Type B pancreatic cell (in vitro differentiated cells): ENCODE measurements around the gene CAPN10. TPM values are rescaled to one million over a fixed set of nuclear protein-coding genes. Genes with fewer than 3 reads are reported as not detected.
A peak's percentile ranks its signal among the peaks of the same experiment; 100 is the strongest.

Experiments used
- DNase-seq: peaks from one replicate; pipeline ENCODE4 v3.0.0; 2021; ENCODE audit warnings: mixed read lengths; ENCODE audit not compliant: unreplicated experiment; ENCODE audit errors: extremely low spot score
- H3K27ac Mint-ChIP-seq: 2 replicates; pipeline ENCODE4 v1.8.0; 2021; ENCODE audit warnings: mild to moderate bottlenecking, mixed read lengths
- H3K27me3 Mint-ChIP-seq: 2 replicates; pipeline ENCODE4 v1.8.0; 2021; ENCODE audit warnings: mixed read lengths
- H3K36me3 Mint-ChIP-seq: 2 replicates; pipeline ENCODE4 v1.8.0; 2021; ENCODE audit warnings: mixed read lengths
- H3K4me1 Mint-ChIP-seq: one replicate; pipeline ENCODE4 v1.8.0; 2021; ENCODE audit warnings: mixed read lengths; ENCODE audit not compliant: unreplicated experiment
- H3K4me3 Mint-ChIP-seq: 2 replicates; pipeline ENCODE4 v1.8.0; 2021; ENCODE audit warnings: mild to moderate bottlenecking, mixed read lengths
- H3K9me3 Mint-ChIP-seq: 2 replicates; pipeline ENCODE4 v1.8.0; 2021; ENCODE audit warnings: mixed read lengths
- CTCF ChIP-seq: fragments of 200-600 bp; sonication (generic); conservative IDR thresholded peaks from 2 replicates; pipeline ENCODE4 v1.5.0; 2021; ENCODE audit warnings: antibody characterized with exemption, mild to moderate bottlenecking
- total RNA-seq: library from RNA; stranded (reverse); gene quantifications from 2 replicates; pipeline ENCODE4 v1.2.1, GENCODE V29; 2021; ENCODE audit warnings: low replicate concordance

CAPN10 gene
- total RNA-seq, 1 donor from 2014 or later: 55.2 TPM

- TF ChIP-seq CTCF: no peak
- DNase-seq: no peak
- Mint-ChIP-seq H3K36me3 (peaks cover 22% of the 10 kb centered on the region), H3K9me3 (no peaks in the 10 kb centered on the region), H3K4me1 (peaks cover 19% of the 10 kb centered on the region), H3K4me3 (no peak overlapping the region), H3K27ac (peak overlapping the region; percentile 63), H3K27me3 (no peaks in the 10 kb centered on the region)
These were observed 7.3 kb upstream of the CAPN10 start for GRCh38 chr2:240579071-240579762.

- H3K36me3 Mint-ChIP-seq: peaks cover 22% of the 10 kb centered on the region
These were observed 6.5 kb upstream of the CAPN10 start for GRCh38 chr2:240579771-240580614.

GRCh38 chr2:240581811-240582210 is 4.7 kb upstream of the CAPN10 start:
- Mint-ChIP-seq H3K27me3 (no peaks in the 10 kb centered on the region), H3K36me3 (peaks cover 22% of the 10 kb centered on the region), H3K27ac (no peak overlapping the region), H3K9me3 (no peaks in the 10 kb centered on the region), H3K4me3 (no peak overlapping the region), H3K4me1 (peaks cover 25% of the 10 kb centered on the region)
- TF ChIP-seq CTCF: no peak
- DNase-seq: no peak

More at GRCh38 chr2:240579771-240580614, 6.5 kb upstream of the CAPN10 start:
- DNase-seq: no peak
- H3K4me3 Mint-ChIP-seq: peak overlapping the region; percentile 20
- H3K9me3 Mint-ChIP-seq: no peaks in the 10 kb centered on the region
- no peak for TF ChIP-seq CTCF
- H3K27ac Mint-ChIP-seq: peak overlapping the region; percentile 63
- H3K27me3 Mint-ChIP-seq: no peaks in the 10 kb centered on the region
- peaks cover 23% of the 10 kb centered on the region for H3K4me1 Mint-ChIP-seq

- no peak for TF ChIP-seq CTCF
- DNase-seq: no peak
- Mint-ChIP-seq H3K4me1 (peaks cover 29% of the 10 kb centered on the region), H3K27me3 (no peaks in the 10 kb centered on the region), H3K36me3 (peaks cover 24% of the 10 kb centered on the region), H3K4me3 (peak overlapping the region; percentile 71), H3K27ac (no peak overlapping the region), H3K9me3 (no peaks in the 10 kb centered on the region)
These were observed 3.8 kb upstream of the CAPN10 start for GRCh38 chr2:240582781-240583180.

- no peak for TF ChIP-seq CTCF
- Mint-ChIP-seq H3K27ac (no peak overlapping the region), H3K4me3 (no peak overlapping the region), H3K9me3 (no peaks in the 10 kb centered on the region), H3K4me1 (peaks cover 39% of the 10 kb centered on the region), H3K27me3 (no peaks in the 10 kb centered on the region), H3K36me3 (peaks cover 25% of the 10 kb centered on the region)
- DNase-seq: no peak
These were observed 2.8 kb upstream of the CAPN10 start for GRCh38 chr2:240583774-240584173.
